Ishikawa (cell line): ENCODE results near the gene CREB3L2.

ENCODE experiments used
- CEBPB ChIP-seq: IDR thresholded peaks from 2 replicates; pipeline ENCODE4 v1.6.1; 2012
- CREB1 ChIP-seq: IDR thresholded peaks from 2 replicates; pipeline ENCODE4 v1.6.1; 2012; ENCODE audit warnings: low read depth
- EGR1 ChIP-seq: IDR thresholded peaks from 2 replicates; pipeline ENCODE4 v1.6.1; 2012
- EP300 ChIP-seq: IDR thresholded peaks from 2 replicates; pipeline ENCODE4 v1.6.1; 2012; ENCODE audit warnings: borderline replicate concordance
- FOXM1 ChIP-seq: IDR thresholded peaks from 2 replicates; pipeline ENCODE4 v1.6.1; 2012; ENCODE audit warnings: low read depth, borderline replicate concordance
- NFIC ChIP-seq: IDR thresholded peaks from 2 replicates; pipeline ENCODE4 v1.6.1; 2012
- RAD21 ChIP-seq: IDR thresholded peaks from 2 replicates; pipeline ENCODE4 v1.6.1; 2012; ENCODE audit warnings: low read depth
- TAF1 ChIP-seq: IDR thresholded peaks from 2 replicates; pipeline ENCODE4 v1.6.1; 2012; ENCODE audit warnings: low read depth, mild to moderate bottlenecking
- TCF12 ChIP-seq: IDR thresholded peaks from 2 replicates; pipeline ENCODE4 v1.6.1; 2012; ENCODE audit warnings: low read depth
- TEAD4 ChIP-seq: IDR thresholded peaks from 2 replicates; pipeline ENCODE4 v1.6.1; 2012
- USF1 ChIP-seq: IDR thresholded peaks from 2 replicates; pipeline ENCODE4 v1.6.1; 2012
- YY1 ChIP-seq: IDR thresholded peaks from 2 replicates; pipeline ENCODE4 v1.6.1; 2012; ENCODE audit warnings: low read depth
- ZBTB7A ChIP-seq: IDR thresholded peaks from 2 replicates; pipeline ENCODE4 v1.6.1; 2012; ENCODE audit warnings: low read depth
- TF ChIP-seq, protein P1 (sequence below): IDR thresholded peaks from 2 replicates; pipeline ENCODE4 v1.6.1; 2012
- TF ChIP-seq, protein P2 (sequence below): IDR thresholded peaks from 2 replicates; pipeline ENCODE4 v1.6.1; 2012; ENCODE audit warnings: low read depth, mild to moderate bottlenecking

CREB3L2 gene

DNA sequence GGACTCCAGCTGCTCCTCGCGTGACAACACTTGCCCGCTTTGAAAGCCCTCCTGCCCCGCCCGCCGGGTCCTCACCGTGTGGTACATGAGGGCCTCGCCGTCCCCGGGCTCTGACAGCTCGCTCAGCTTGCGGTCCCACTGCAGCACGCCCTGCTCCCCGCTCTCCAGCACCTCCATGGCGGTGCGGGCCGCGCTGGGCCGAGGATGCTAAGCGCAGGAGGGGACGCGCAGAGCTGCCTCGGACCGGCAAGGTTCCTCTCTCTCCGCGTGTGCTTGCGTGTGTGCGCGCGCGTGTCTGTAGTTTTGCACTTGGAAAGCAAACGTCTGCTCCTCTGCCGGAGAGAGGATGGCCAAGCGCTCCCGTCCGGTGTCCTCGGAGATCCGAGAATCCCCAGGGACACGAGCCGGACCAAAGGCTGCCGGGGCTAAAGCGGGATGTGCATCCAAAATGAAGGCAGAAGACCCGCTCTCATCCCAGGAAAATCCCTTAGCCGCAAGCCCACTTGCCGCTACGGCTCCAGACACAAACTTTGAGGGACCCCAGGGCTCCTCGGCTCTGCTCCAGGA is at the start of gene CREB3L2:
Gene CREB3L2, minus strand, starts transcription at position 558 of the 567 bp plus-strand sequence. Its CDS starts 381 bp downstream, at position 177.
- peak; percentile 46; the same call in 1 of the 2 replicates for TF ChIP-seq NFIC
- TF ChIP-seq CREB1: no peak
- TF ChIP-seq, protein P1, sequence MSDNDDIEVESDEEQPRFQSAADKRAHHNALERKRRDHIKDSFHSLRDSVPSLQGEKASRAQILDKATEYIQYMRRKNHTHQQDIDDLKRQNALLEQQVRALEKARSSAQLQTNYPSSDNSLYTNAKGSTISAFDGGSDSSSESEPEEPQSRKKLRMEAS: peak; percentile 79
- TF ChIP-seq USF1: no peak
- no peak; the same call in 1 of the 2 replicates for TF ChIP-seq TCF12
- no peak for TF ChIP-seq EP300
- no peak for TF ChIP-seq CEBPB
- TF ChIP-seq RAD21: no peak
- no peak for TF ChIP-seq TEAD4
- TF ChIP-seq ZBTB7A: no peak; the same call in 1 of the 2 replicates
- TF ChIP-seq EGR1: no peak
- TF ChIP-seq TAF1: peak; percentile 51
- TF ChIP-seq FOXM1: no peak
- TF ChIP-seq, protein P2, sequence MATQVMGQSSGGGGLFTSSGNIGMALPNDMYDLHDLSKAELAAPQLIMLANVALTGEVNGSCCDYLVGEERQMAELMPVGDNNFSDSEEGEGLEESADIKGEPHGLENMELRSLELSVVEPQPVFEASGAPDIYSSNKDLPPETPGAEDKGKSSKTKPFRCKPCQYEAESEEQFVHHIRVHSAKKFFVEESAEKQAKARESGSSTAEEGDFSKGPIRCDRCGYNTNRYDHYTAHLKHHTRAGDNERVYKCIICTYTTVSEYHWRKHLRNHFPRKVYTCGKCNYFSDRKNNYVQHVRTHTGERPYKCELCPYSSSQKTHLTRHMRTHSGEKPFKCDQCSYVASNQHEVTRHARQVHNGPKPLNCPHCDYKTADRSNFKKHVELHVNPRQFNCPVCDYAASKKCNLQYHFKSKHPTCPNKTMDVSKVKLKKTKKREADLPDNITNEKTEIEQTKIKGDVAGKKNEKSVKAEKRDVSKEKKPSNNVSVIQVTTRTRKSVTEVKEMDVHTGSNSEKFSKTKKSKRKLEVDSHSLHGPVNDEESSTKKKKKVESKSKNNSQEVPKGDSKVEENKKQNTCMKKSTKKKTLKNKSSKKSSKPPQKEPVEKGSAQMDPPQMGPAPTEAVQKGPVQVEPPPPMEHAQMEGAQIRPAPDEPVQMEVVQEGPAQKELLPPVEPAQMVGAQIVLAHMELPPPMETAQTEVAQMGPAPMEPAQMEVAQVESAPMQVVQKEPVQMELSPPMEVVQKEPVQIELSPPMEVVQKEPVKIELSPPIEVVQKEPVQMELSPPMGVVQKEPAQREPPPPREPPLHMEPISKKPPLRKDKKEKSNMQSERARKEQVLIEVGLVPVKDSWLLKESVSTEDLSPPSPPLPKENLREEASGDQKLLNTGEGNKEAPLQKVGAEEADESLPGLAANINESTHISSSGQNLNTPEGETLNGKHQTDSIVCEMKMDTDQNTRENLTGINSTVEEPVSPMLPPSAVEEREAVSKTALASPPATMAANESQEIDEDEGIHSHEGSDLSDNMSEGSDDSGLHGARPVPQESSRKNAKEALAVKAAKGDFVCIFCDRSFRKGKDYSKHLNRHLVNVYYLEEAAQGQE: no peak
- TF ChIP-seq YY1: peak; percentile 70

- TF ChIP-seq CREB1 (no peak), CEBPB (no peak), RAD21 (no peak), YY1 (no peak), EGR1 (no peak), TEAD4 (no peak), TAF1 (no peak), NFIC (no peak), EP300 (no peak), TCF12 (no peak), FOXM1 (no peak)
- TF ChIP-seq, protein P2: no peak
- TF ChIP-seq, protein P1: no peak
Measured at GRCh38 chr7:138049505-138050116, 47.7 kb upstream of the CREB3L2 start.

GRCh38 chr7:138047907-138048306 is 46.0 kb upstream of the CREB3L2 start:
- TF ChIP-seq, protein P2: no peak
- TF ChIP-seq FOXM1 (no peak), RAD21 (no peak), NFIC (no peak), EP300 (no peak), TCF12 (no peak), CREB1 (no peak), ZBTB7A (no peak), YY1 (no peak), EGR1 (no peak), CEBPB (no peak), TAF1 (no peak), USF1 (no peak), TEAD4 (no peak)
- TF ChIP-seq, protein P1: no peak
